Panc1 (cell line): ENCODE results near the gene SLC37A4.

Experiments
- SIN3A ChIP-seq: IDR thresholded peaks from 2 replicates; pipeline ENCODE4 v1.6.1; 2012; ENCODE audit warnings: low read depth, mild to moderate bottlenecking, low read length, moderate library complexity, borderline replicate concordance; ENCODE audit not compliant: insufficient read depth
- TCF7L2 ChIP-seq: IDR thresholded peaks from 2 replicates; pipeline ENCODE4 v1.6.1; 2011; ENCODE audit warnings: mild to moderate bottlenecking, low read depth, low read length, inconsistent platforms
- TF ChIP-seq, protein P1 (sequence below), 2 experiments: IDR thresholded peaks; 2 replicates each; pipeline ENCODE4 v1.6.1; 2011 to 2012; ENCODE audit warnings: low read depth in 2 of 2, control low read depth in 1 of 2, low read length in 1 of 2, mild to moderate bottlenecking in 1 of 2, moderate library complexity in 1 of 2; ENCODE audit not compliant: insufficient read depth in 1 of 2
- TF ChIP-seq, protein P2 (sequence below): fragments of 450-650 bp; IDR thresholded peaks from 2 replicates; pipeline ENCODE4 v1.5.1; 2017; ENCODE audit warnings: mild to moderate bottlenecking

DNA sequence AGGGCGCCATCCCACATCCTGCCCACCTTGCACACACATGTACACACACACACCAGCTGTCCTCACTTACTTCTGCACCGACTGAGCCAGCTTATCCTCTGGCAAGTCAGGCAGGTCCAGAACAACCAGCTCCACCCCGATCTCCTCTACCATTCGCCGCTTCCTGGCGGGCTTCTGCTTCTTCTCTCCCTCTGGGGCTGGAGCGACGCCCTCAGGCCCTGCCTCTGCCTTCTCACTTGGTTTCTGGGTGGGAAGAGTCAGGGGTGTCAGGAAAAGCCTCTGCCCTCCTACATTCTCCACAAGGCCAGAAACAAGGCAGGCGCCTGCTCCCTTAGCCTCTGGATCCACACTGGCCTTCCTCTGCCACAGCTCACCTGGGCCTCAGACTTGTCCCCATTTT, 18.0 kb upstream of the SLC37A4 start:
- TF ChIP-seq SIN3A, result no peak
- TF ChIP-seq, protein P1, sequence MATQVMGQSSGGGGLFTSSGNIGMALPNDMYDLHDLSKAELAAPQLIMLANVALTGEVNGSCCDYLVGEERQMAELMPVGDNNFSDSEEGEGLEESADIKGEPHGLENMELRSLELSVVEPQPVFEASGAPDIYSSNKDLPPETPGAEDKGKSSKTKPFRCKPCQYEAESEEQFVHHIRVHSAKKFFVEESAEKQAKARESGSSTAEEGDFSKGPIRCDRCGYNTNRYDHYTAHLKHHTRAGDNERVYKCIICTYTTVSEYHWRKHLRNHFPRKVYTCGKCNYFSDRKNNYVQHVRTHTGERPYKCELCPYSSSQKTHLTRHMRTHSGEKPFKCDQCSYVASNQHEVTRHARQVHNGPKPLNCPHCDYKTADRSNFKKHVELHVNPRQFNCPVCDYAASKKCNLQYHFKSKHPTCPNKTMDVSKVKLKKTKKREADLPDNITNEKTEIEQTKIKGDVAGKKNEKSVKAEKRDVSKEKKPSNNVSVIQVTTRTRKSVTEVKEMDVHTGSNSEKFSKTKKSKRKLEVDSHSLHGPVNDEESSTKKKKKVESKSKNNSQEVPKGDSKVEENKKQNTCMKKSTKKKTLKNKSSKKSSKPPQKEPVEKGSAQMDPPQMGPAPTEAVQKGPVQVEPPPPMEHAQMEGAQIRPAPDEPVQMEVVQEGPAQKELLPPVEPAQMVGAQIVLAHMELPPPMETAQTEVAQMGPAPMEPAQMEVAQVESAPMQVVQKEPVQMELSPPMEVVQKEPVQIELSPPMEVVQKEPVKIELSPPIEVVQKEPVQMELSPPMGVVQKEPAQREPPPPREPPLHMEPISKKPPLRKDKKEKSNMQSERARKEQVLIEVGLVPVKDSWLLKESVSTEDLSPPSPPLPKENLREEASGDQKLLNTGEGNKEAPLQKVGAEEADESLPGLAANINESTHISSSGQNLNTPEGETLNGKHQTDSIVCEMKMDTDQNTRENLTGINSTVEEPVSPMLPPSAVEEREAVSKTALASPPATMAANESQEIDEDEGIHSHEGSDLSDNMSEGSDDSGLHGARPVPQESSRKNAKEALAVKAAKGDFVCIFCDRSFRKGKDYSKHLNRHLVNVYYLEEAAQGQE (IDR thresholded peaks at IDR 0.05; ENCODE audit: insufficient read depth in 1 of 2, low read depth in 2 of 2, low read length in 1 of 2), result no peak
- TF ChIP-seq, protein P2, sequence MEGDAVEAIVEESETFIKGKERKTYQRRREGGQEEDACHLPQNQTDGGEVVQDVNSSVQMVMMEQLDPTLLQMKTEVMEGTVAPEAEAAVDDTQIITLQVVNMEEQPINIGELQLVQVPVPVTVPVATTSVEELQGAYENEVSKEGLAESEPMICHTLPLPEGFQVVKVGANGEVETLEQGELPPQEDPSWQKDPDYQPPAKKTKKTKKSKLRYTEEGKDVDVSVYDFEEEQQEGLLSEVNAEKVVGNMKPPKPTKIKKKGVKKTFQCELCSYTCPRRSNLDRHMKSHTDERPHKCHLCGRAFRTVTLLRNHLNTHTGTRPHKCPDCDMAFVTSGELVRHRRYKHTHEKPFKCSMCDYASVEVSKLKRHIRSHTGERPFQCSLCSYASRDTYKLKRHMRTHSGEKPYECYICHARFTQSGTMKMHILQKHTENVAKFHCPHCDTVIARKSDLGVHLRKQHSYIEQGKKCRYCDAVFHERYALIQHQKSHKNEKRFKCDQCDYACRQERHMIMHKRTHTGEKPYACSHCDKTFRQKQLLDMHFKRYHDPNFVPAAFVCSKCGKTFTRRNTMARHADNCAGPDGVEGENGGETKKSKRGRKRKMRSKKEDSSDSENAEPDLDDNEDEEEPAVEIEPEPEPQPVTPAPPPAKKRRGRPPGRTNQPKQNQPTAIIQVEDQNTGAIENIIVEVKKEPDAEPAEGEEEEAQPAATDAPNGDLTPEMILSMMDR, result no peak
- TF ChIP-seq TCF7L2, result no peak
